ENCODE measurements around the gene MAMDC4.

Gene MAMDC4

GRCh38 chr9:136886610-136887597 is 34.8 kb downstream of the MAMDC4 start:
- no peak for DNase-seq (ENCODE audit: low read depth in 2 of 2)

GRCh38 chr9:136888454-136888853 is 36.3 kb downstream of the MAMDC4 start:
- DNase-seq (ENCODE audit: low read depth in 2 of 2) = no peak

- no peak for DNase-seq (ENCODE audit: low read depth in 2 of 2)
Observed at GRCh38 chr9:136889858-136890257, 37.7 kb downstream of the MAMDC4 start.

GRCh38 chr9:136890661-136891060 is 38.5 kb downstream of the MAMDC4 start:
- DNase-seq (ENCODE audit: low read depth in 2 of 2) = no peak

- DNase-seq (ENCODE audit: low read depth in 2 of 2) = no peak
Observed at GRCh38 chr9:136896027-136896426, 43.9 kb downstream of the MAMDC4 start.

GRCh38 chr9:136898483-136899100 is 46.4 kb downstream of the MAMDC4 start:
- DNase-seq (ENCODE audit: low read depth in 2 of 2) = no peak

GRCh38 chr9:136899196-136899595 is 47.0 kb downstream of the MAMDC4 start:
- DNase-seq (ENCODE audit: low read depth in 2 of 2) = no peak

- no peak for DNase-seq (ENCODE audit: low read depth in 2 of 2)
Observed at GRCh38 chr9:136900556-136900955, 48.4 kb downstream of the MAMDC4 start.

GRCh38 chr9:136900988-136901515 is 48.9 kb downstream of the MAMDC4 start:
- no peak for DNase-seq (ENCODE audit: low read depth in 2 of 2)

- no peak for DNase-seq (ENCODE audit: low read depth in 2 of 2)
Observed at GRCh38 chr9:136901516-136902258, 49.5 kb downstream of the MAMDC4 start.

- no peak for DNase-seq (ENCODE audit: low read depth in 2 of 2)
Observed at GRCh38 chr9:136902259-136902821, 50.2 kb downstream of the MAMDC4 start.

GRCh38 chr9:136903041-136903554 is 51.0 kb downstream of the MAMDC4 start:
- no peak for DNase-seq (ENCODE audit: low read depth in 2 of 2)

GRCh38 chr9:136906266-136906665 is 54.1 kb downstream of the MAMDC4 start:
- no peak for DNase-seq (ENCODE audit: low read depth in 2 of 2)

- no peak for DNase-seq (ENCODE audit: low read depth in 2 of 2)
Observed at GRCh38 chr9:136907011-136907914, 55.1 kb downstream of the MAMDC4 start.
